Measurements from ENCODE around the gene CRB1.

CRB1 gene

DNA sequence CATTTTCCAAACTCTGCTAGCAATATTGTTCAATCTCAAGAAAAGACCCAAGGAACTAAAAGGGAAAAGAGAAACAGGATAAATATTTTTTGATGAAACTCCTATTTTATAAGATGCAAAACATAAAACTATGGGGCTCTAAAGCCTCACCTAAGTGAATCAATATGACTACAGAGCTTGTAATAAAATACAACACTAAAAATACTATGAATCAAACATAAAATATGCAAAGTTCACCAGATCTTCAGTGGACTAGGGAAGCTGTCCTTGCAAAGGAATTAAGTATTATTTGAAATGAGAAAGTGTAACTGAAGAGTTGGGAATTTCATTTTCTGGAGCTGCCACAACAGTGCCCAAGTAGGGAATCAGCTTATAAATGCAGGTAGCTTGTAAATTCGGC lies 124.5 kb downstream of the CRB1 start:
- TF ChIP-seq, protein P1, sequence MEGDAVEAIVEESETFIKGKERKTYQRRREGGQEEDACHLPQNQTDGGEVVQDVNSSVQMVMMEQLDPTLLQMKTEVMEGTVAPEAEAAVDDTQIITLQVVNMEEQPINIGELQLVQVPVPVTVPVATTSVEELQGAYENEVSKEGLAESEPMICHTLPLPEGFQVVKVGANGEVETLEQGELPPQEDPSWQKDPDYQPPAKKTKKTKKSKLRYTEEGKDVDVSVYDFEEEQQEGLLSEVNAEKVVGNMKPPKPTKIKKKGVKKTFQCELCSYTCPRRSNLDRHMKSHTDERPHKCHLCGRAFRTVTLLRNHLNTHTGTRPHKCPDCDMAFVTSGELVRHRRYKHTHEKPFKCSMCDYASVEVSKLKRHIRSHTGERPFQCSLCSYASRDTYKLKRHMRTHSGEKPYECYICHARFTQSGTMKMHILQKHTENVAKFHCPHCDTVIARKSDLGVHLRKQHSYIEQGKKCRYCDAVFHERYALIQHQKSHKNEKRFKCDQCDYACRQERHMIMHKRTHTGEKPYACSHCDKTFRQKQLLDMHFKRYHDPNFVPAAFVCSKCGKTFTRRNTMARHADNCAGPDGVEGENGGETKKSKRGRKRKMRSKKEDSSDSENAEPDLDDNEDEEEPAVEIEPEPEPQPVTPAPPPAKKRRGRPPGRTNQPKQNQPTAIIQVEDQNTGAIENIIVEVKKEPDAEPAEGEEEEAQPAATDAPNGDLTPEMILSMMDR (IDR thresholded peaks at IDR 0.05; ENCODE audit: control extremely low read depth, extremely low read depth, low read depth, missing control alignments): no peak
- POLR2A ChIA-PET: interaction anchor here (0.6 kb wide), 1 partner anchor 213 kb away, joined by 3 read pairs; no protein-coding TSS in a partner anchor
- CTCF ChIA-PET: interaction anchor here (1.1 to 2.8 kb wide), 2 partner anchors 8 to 14 kb away, joined by 3 to 14 read pairs; no protein-coding TSS in a partner anchor
- DNase-seq (ENCODE audit: extremely low spot score): no peak

DNA sequence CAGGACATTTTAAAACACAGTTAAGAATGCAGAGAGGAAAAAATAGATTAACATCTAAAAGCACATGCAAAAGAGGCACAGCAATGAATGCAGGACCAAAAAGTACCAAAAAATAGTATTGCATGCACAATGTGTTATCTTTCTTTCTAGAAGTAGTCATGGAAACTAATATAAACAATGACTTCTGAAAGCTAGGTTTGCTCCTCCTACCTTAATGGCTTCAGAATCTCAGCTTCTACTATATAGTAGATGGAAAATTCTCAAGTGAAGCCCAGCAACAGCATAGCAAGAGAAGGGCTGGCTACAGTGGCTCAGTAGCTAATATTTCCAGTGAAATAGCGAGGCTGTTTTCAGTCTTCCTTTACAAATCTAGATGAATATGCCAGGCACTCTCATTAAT lies 125.1 kb downstream of the CRB1 start:
- TF ChIP-seq, protein P1 (IDR thresholded peaks at IDR 0.05; ENCODE audit: control extremely low read depth, extremely low read depth, low read depth, missing control alignments): no peak
- no peak for DNase-seq (ENCODE audit: extremely low spot score)
- CTCF ChIA-PET: no interaction called here
- POLR2A ChIA-PET: interaction anchor here (0.6 kb wide), 1 partner anchor 214 kb away, joined by 3 read pairs; no protein-coding TSS in a partner anchor

DNA sequence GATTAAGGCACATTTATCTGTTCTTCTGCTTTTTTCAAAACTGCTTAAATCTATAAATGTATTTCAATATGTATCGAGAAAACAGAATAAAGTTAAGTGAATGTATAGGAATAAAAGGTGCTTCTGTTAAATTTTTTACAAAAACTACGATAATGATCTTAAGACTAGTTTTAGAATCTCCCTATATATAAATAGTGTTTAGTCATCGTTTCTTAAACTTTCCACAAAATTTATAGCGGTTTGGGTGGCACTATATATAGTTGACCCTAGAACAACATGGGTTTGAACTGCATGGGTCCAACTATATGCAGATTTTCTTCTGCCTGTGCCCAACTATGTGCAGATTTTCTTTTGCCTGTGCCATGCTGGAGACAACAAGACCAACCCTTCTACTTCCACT lies 125.7 kb downstream of the CRB1 start:
- TF ChIP-seq, protein P1 (IDR thresholded peaks at IDR 0.05; ENCODE audit: control extremely low read depth, extremely low read depth, low read depth, missing control alignments): no peak
- DNase-seq (ENCODE audit: extremely low spot score): no peak
- CTCF ChIA-PET: no interaction called here
- POLR2A ChIA-PET: no interaction called here

DNA sequence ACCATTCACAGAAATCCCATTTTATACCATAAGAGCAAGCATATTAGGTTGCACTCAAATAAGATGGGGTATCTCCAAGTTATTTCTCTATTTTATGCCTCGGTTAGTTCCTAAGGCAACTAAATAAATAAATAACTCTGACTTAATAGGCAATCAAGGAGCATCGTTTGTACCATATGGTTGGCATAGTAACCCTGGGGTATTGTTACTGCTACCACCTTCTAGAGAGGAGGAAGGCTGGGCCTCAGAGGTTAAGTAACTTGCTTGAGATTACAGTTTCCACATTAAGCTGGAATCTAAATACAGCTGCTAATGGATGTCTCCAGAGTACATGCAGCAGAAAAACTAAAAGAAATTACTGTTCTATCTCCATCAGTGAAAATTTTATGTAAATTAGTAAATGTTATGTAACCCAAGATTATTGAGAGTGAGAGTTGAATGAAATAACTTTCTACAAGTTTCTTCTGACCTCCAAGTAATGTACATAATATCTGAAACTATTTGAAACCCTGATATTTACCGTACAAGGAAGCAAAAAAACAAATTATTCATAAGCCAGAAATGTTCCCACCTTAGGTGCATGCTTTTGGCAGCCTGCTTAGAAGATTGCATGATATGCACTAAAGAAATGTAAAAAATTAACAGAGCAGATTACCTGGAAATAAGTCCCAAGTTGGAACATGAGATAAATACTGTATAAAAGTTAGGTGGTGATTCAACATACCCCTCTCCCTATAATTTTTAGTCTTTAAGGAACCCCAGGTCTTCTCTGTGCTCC lies 127.0 kb downstream of the CRB1 start:
- DNase-seq (ENCODE audit: extremely low spot score): no peak
- CTCF ChIA-PET: interaction anchor here (1.8 kb wide), 1 partner anchor 9 kb away, joined by 4 read pairs; no protein-coding TSS in a partner anchor
- TF ChIP-seq, protein P1 (IDR thresholded peaks at IDR 0.05; ENCODE audit: control extremely low read depth, extremely low read depth, low read depth, missing control alignments): no peak
- POLR2A ChIA-PET: no interaction called here

DNA sequence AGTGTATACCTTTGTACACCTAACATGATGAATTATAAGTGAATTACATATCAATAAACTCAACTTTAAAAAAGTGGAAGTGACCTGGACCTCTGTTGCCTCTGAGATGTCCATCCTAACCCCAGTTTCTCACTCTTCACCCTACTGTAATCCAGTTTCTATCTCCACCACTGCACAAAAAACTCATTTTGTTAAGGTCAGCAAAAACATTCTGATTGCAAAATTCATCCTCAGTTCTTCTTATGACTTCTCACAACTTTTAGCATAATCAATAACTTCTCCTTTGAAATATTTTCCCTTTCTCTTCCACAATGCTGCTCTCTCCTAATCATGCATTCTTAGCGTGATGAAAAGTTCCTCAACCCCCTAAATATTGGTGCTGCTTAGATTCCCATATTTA lies 129.8 kb downstream of the CRB1 start:
- POLR2A ChIA-PET: no interaction called here
- TF ChIP-seq, protein P1 (IDR thresholded peaks at IDR 0.05; ENCODE audit: control extremely low read depth, extremely low read depth, low read depth, missing control alignments): no peak
- CTCF ChIA-PET: no interaction called here
- DNase-seq (ENCODE audit: extremely low spot score): no peak

DNA sequence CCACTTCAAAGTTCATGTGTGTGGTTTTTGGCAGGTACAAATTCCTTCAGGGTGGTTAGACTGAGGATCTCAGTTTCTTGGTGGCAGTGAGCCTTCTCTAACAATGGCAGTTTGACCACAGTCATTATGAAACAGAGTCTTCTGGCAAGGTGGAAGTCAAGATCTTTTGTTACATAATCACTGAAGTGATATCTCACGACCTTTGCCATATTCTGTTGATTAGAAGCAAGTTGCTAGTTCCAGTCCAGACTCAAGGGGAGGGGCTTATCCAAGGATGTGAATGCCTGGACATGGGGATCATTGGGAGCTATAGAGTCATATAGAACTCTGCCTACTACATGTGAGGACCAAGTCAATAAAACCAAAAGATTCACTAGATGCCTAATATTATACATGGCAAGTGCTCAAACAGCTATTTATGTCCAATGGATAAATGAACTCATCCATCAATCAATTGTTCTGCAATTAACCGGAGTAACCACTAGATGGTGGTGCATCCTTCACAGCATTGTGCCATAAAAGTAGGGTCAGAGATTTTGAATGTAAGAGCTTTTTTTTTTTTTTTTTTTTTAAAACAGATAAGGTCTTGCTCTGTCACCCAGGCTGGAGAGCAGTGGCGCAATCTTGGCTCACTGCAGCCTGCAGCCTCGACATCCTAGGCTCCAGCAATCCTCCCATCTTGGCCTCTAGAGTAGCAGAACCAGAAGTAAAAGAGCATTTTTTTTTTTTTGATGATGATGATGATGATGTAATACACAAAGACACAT lies 131.9 kb downstream of the CRB1 start:
- TF ChIP-seq, protein P1 (IDR thresholded peaks at IDR 0.05; ENCODE audit: control extremely low read depth, extremely low read depth, low read depth, missing control alignments): peak; percentile 50
- POLR2A ChIA-PET: no interaction called here
- CTCF ChIA-PET: interaction anchor here (0.8 to 2.5 kb wide), 19 partner anchors 9 to 703 kb away, joined by 3 to 14 read pairs (median 4); no protein-coding TSS in a partner anchor
- peak; percentile 25 for DNase-seq (ENCODE audit: extremely low spot score)
